ENCODE measurements around the gene PKP4. TPM values are rescaled to one million over a fixed set of nuclear protein-coding genes. Genes with fewer than 3 reads are reported as not detected.

PKP4 gene
- total RNA-seq, 2 experiments from 2014 or later, result 33.7 to 38.7 TPM

DNA sequence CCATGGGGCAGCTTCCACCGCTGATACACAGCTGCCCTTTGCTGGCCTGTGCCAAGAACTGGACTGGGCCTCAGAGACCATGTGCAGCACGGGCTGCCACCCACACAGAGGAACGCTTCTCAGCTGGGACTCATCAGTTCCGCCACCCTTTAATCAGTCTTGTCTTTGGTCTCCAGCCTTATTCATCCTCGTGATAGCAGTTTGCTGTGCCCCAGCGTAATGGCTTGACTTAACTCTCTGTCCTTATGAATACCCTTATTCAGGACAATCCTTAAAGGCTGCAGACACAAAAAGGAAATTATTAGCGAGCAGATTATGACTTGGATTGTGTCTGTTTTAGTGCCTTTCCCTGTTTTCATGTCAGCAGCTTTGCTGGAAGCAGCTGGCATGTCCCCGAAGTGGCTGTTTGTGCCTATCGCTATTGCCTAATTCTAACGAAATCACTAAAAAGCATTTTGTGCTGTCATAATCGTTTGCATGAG lies 229.5 kb downstream of the PKP4 start:
- intact Hi-C loops (cut with micrococcal nuclease), result no loop called here
- no peak overlapping the region for H3K4me3 Mint-ChIP-seq
- no peak overlapping the region for H3K27ac Mint-ChIP-seq
- POLR2A ChIA-PET, result no interaction called here
- TF ChIP-seq, protein P1, sequence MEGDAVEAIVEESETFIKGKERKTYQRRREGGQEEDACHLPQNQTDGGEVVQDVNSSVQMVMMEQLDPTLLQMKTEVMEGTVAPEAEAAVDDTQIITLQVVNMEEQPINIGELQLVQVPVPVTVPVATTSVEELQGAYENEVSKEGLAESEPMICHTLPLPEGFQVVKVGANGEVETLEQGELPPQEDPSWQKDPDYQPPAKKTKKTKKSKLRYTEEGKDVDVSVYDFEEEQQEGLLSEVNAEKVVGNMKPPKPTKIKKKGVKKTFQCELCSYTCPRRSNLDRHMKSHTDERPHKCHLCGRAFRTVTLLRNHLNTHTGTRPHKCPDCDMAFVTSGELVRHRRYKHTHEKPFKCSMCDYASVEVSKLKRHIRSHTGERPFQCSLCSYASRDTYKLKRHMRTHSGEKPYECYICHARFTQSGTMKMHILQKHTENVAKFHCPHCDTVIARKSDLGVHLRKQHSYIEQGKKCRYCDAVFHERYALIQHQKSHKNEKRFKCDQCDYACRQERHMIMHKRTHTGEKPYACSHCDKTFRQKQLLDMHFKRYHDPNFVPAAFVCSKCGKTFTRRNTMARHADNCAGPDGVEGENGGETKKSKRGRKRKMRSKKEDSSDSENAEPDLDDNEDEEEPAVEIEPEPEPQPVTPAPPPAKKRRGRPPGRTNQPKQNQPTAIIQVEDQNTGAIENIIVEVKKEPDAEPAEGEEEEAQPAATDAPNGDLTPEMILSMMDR (IDR thresholded peaks at IDR 0.05), result no peak
- H3K27me3 Mint-ChIP-seq, result peaks cover 5% of the 10 kb centered on the region
- CTCF ChIA-PET, result no interaction called here
- no peaks in the 10 kb centered on the region for H3K36me3 Mint-ChIP-seq (ENCODE audit: low read depth)
- no peaks in the 10 kb centered on the region for H3K9me3 Mint-ChIP-seq
- ATAC-seq (no peak), DNase-seq (no peak)
- no peaks in the 10 kb centered on the region for H3K4me1 Mint-ChIP-seq (ENCODE audit: low read depth)

DNA sequence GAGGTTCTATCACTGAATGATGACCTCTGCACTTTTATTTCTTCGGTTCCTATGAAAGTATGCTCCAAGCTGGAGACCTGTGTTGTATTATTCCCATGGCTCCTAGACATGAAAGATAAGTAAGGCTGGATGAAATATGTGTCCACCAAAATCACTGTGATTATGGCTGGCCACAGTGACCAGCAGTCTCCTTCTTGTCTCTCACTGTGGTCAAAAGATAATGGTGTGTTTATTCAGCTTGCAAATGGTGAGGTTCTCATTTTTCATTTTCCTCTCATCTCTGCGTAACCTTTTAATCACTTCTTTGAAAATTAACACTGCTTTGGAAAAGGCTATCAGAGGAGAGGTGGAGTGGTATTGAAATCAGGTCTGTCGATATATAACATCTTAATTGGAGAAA lies 230.6 kb downstream of the PKP4 start:
- DNase-seq (no peak), ATAC-seq (no peak)
- Mint-ChIP-seq H3K27ac (no peak overlapping the region), H3K4me1 (ENCODE audit: low read depth) (no peaks in the 10 kb centered on the region), H3K27me3 (peaks cover 5% of the 10 kb centered on the region), H3K9me3 (no peaks in the 10 kb centered on the region), H3K4me3 (no peak overlapping the region), H3K36me3 (ENCODE audit: low read depth) (no peaks in the 10 kb centered on the region)
- TF ChIP-seq, protein P1 (IDR thresholded peaks at IDR 0.05), result no peak
- POLR2A ChIA-PET, result no interaction called here
- CTCF ChIA-PET, result no interaction called here
- intact Hi-C loops (cut with micrococcal nuclease), result no loop called here

DNA sequence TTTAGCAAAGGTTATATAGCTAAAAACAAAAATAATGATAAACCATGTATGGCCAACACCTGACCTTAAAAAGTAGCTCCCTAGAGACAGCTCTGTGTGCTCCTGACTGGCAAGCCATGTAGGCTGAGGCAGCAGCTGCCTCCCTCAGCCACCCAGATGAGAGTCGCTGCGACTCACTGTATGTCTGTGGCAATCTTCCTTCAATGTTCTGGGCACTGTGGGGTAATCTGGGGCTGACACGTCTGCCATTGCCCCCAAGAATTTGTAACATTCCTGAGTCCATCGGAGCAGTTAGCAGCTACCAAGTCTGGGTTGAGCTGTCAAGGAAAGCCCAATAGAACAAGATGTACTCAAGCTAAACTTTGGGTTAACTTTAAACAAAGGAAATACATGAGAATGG lies 232.0 kb downstream of the PKP4 start:
- H3K4me3 Mint-ChIP-seq, result no peak overlapping the region
- peaks cover 5% of the 10 kb centered on the region for H3K27me3 Mint-ChIP-seq
- TF ChIP-seq, protein P1 (IDR thresholded peaks at IDR 0.05), result no peak
- ChIA-PET POLR2A (no interaction called here), CTCF (interaction anchor here (1.0 kb wide), 1 partner anchor 57 kb away, joined by 3 read pairs; no protein-coding TSS in a partner anchor)
- no peak overlapping the region for H3K27ac Mint-ChIP-seq
- ATAC-seq (no peak), DNase-seq (no peak)
- intact Hi-C loops (cut with micrococcal nuclease), result no loop called here
- H3K9me3 Mint-ChIP-seq, result no peaks in the 10 kb centered on the region
- H3K4me1 Mint-ChIP-seq (ENCODE audit: low read depth), result no peaks in the 10 kb centered on the region
- H3K36me3 Mint-ChIP-seq (ENCODE audit: low read depth), result no peaks in the 10 kb centered on the region

DNA sequence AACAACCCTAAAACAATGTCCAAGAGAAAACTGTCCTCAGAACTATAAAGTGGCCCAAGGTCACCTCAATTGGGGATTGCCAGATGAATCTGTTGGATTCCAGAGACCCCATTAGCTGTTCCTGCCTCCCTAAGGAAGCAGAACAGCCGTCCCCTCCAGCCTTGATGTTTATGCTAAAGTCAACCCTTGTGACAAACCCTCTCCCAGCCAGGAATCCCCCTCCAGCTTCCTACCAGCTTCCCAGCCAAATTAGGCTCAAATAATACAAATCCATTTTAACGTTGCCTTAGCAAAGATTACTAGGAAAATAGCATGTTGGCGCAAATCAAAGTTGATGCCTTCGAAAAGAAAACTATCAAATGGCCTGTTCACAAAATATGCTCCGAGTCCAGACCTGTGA lies 232.6 kb downstream of the PKP4 start:
- no peak for DNase-seq
- no peaks in the 10 kb centered on the region for H3K36me3 Mint-ChIP-seq (ENCODE audit: low read depth)
- CTCF ChIA-PET, result interaction anchor here (1.0 kb wide), 1 partner anchor 56 kb away, joined by 3 read pairs; no protein-coding TSS in a partner anchor
- H3K4me1 Mint-ChIP-seq (ENCODE audit: low read depth), result no peaks in the 10 kb centered on the region
- ATAC-seq, result no peak
- no peak overlapping the region for H3K4me3 Mint-ChIP-seq
- POLR2A ChIA-PET, result no interaction called here
- intact Hi-C loops (cut with micrococcal nuclease), result no loop called here
- H3K27me3 Mint-ChIP-seq, result peaks cover 5% of the 10 kb centered on the region
- H3K9me3 Mint-ChIP-seq, result no peaks in the 10 kb centered on the region
- TF ChIP-seq, protein P1 (IDR thresholded peaks at IDR 0.05), result no peak
- H3K27ac Mint-ChIP-seq, result no peak overlapping the region

DNA sequence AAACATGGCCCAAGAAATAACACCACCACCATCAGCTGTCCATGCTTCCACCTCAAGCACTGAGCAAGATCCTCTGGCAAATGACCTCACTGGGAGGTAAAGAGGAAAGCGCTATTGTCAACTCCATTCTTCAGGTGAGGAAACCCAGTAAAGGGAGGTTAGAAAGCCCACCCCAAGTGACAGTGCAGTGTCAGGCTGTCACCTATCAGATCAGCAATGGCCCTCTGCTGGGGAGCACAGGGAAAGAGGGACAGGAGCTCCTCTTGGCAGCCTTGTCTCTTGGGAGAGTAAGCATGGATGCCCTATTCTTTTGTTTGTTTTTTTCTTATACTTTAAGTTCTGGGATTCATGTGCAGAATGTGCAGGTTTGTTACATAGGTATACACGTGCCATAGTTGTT lies 234.1 kb downstream of the PKP4 start:
- ChIA-PET CTCF (no interaction called here), POLR2A (no interaction called here)
- Mint-ChIP-seq H3K9me3 (no peaks in the 10 kb centered on the region), H3K4me1 (ENCODE audit: low read depth) (no peaks in the 10 kb centered on the region), H3K36me3 (ENCODE audit: low read depth) (no peaks in the 10 kb centered on the region), H3K27ac (no peak overlapping the region), H3K27me3 (peaks cover 5% of the 10 kb centered on the region), H3K4me3 (no peak overlapping the region)
- no peak for DNase-seq
- ATAC-seq, result no peak
- TF ChIP-seq, protein P1 (IDR thresholded peaks at IDR 0.05), result no peak
- intact Hi-C loops (cut with micrococcal nuclease), result no loop called here

All from activated CD8-positive, alpha-beta T cell treated with anti-CD3 and anti-CD28 coated beads for 36 hours (primary cell).